NK-92 treated with Interleukin-12 subunit alpha and Interleukin-12 subunit beta, amount 100 ng/mL, for 24 hours (cell line): Measurements from ENCODE around the gene RNF130.

Source experiments
- DNase-seq: peaks from one replicate; lab custom pipeline; 2025; lab: John Stamatoyannopoulos, UW

Gene RNF130

GRCh38 chr5:180054226-180054625, 17.3 kb downstream of the RNF130 start:
- no peak for DNase-seq

DNA sequence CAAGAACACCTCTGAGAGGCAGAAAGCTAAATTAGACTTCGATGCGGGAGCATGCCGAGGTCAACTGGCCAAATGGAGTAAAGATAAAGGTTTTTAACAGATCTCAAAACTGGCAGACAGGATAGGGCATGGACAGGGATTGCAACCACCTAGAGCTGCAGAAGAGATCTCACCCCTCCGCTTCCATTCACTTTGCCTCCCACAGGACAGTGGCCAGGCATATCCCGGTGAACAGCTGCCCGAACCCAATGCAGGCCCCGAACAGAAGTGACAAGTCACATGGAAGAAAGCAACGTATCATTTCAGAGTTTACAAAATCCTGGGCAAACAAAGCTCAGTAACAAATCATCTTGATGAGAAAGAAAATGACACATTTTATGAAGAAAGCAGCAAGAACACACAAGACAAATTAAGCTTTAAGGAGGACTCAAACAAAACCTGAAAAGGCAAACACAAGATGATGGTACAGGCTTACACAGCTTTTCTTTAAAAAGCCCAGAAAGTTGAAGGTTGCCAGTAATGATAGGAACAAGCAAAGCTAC, 18.4 kb downstream of the RNF130 start:
- no peak for DNase-seq

GRCh38 chr5:180052211-180052818, 19.2 kb downstream of the RNF130 start:
- DNase-seq: no peak

GRCh38 chr5:180050121-180050940, 21.2 kb downstream of the RNF130 start:
- no peak for DNase-seq

- no peak for DNase-seq
Observed at GRCh38 chr5:180049185-180049548, 22.4 kb downstream of the RNF130 start.

- no peak for DNase-seq
Observed at GRCh38 chr5:180047667-180048066, 23.9 kb downstream of the RNF130 start.

GRCh38 chr5:180046656-180047055, 24.9 kb downstream of the RNF130 start:
- no peak for DNase-seq

DNA sequence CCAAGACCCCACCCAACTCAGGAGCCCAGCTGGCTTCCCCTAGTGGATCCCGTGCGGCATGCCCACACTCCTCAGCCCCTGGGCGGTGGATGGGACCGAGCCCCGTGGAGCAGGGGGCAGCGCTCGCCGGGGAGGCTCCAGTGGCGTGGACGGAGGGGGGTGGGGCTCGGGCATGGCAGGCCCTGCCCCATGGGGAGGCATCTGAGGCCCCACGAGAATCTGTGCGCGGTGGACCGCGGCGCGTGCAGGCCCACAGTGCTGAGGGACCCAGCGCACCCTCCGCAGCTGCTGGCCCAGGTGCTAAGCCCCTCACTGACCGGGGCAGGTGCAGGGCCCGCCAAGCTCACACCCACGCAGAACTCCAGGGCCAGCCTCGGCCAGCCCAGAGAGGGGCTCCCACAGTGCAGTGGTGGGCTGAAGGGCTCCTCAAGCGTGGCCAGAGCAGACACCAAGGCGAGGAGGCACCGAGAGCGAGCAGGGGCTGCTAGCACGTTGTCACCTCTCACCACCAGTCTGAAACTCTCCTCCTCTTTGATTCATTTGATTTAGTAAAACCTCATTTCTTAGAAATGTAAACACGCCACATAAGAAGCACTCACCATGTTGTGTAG, 25.6 kb downstream of the RNF130 start:
- no peak for DNase-seq

- DNase-seq: no peak
Observed at GRCh38 chr5:180043377-180043776, 28.2 kb downstream of the RNF130 start.

- no peak for DNase-seq
Observed at GRCh38 chr5:180041301-180042274, 30.0 kb downstream of the RNF130 start.

DNA sequence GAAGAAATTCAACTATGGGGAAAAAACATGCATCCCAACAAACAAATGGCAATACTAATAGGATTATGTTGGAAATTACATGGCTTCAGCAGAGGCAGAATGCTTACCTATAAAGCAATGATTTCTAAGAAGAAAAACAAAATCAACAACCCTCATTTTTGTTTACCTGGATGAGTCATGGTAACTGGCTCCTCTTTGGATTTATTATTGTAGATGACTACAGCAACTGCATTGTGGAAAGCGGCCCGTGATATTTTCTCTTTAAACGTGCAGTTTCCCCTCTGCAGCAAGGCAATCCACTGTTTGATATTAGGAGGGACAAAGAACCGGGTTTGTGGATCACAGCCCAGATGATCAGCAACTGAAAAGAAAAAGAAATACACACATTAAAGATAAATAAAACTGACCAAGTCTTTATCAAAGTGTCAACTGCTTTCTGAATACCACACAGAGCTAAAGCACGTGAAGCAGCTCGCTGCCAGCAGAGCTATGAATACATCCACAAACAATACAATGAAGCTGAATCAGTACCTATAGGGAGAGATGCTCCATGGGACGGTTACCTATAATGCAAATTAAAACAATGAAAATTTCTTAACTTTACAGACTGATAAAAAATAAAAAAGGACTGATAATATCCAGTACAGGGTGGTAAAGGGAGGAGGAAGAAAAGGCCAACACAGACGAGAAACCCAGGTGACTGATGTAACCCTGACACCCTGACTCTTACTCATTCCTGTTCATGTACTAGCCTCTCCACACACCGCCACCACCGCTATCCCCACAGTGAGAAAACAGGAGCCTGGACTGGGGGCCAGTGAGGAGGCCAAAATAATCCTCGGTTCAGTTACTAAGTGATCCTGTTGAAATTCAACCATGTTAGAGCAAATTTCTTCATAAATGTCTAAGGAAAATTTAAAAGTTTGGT, 31.0 kb downstream of the RNF130 start:
- DNase-seq: no peak

GRCh38 chr5:180035206-180035931, 36.2 kb downstream of the RNF130 start:
- DNase-seq: no peak

- no peak for DNase-seq
Observed at GRCh38 chr5:180034564-180034963, 37.0 kb downstream of the RNF130 start.

DNA sequence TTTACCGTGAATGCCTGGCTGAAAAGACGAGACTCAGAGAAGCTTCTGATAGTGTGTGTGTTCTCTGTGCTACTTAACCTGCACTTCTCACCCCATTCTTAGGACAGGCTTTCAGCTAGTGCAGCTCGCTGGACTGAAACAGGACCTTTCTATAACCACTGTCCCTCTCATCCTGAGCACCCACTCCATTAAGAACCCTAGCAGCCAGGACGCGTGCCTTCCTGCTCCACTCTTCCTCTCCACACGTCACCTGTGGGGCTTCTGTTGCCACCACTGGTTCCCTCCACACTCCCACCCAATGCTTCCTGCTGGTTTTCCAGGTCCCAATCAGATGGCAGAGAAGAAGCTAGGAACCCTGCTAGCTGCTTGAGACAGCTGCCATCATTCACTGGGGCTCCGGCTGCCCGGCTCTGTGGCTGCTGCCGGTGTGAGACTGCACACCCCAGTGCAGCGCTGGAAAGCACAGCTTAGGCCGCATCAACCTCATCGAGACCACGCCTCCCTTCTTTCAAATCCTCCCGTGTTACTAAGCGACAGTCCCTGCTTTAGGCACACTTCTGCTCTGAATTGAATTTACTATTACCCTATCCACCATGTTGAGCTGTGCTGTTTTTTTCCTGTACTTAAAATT, 44.0 kb downstream of the RNF130 start:
- DNase-seq: no peak

- no peak for DNase-seq
Observed at GRCh38 chr5:180026734-180027458, 44.7 kb downstream of the RNF130 start.

DNA sequence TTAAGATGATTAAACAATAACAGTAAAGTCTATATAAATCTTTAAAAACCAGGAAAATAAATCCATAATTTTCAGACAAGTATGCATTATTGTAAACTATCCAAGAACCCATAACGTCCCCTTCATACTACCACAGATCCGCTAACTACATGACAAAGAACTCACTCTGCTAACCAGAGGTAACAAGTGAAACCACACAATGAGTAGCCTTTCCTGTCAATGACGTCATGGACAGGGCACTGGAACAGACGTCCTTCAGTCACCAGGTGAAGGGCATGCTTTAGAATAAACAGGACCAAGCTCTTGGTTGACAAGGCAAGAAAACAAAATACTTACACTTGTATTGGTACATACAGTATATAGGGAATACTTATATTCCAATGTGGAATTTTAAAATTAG, 45.2 kb downstream of the RNF130 start:
- peak; percentile 39 for DNase-seq

GRCh38 chr5:180021900-180022299, 49.7 kb downstream of the RNF130 start:
- DNase-seq: no peak

GRCh38 chr5:180020176-180020575, 51.4 kb downstream of the RNF130 start:
- DNase-seq: no peak
